GM21390 (cell line): Measurements from ENCODE around the gene SRCIN1.
A peak's percentile ranks its signal among the peaks of the same experiment; 100 is the strongest.

Experiments used
- ATAC-seq: cut with Tn5 transposase; IDR thresholded peaks from one replicate; pipeline ENCODE4 v1.9.1; 2021; ENCODE audit not compliant: unreplicated experiment

SRCIN1 gene

GRCh38 chr17:38566666-38567031 is 39.1 kb downstream of the SRCIN1 start:
- ATAC-seq: no peak

DNA sequence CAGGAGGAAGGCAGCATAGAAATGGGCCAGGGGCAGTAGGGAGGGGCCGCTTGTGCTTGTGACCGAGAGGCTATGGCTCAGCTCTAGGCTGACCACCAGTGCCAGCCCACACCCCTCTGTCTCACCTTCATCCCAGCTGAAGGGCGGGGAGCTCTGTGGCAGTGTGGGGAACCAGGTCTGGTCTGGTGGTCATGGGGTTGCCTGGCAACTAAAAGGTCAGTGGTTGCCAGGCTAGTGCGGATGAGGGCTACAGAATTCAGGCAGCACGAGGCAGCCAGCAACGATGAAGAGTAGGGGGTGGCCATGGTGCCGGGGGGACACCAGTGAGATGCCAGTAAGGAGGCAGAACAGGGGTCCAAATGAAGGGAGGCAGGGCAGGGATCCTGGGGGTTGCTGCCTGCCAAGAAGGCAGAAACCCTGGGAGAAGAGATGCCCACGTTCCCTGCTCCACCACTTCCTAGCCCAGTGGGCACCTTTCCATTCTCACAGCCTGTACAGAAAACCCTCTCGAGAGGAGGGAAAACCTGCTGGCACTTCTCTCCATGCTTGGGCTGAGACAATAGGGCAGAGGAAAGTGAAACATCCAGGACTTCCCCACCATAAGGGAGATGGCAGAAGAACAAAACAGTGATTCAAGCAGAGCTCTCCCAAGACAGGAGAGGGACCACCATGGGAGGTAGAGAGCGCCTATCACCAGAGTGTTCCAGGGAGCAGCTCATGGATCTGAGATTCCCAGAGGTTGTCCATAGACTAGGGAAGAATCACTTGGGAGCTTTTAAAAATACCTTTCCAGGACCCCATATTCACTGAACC is 39.7 kb downstream of the SRCIN1 start:
- no peak for ATAC-seq

GRCh38 chr17:38564869-38565268 is 40.9 kb downstream of the SRCIN1 start:
- no peak for ATAC-seq

DNA sequence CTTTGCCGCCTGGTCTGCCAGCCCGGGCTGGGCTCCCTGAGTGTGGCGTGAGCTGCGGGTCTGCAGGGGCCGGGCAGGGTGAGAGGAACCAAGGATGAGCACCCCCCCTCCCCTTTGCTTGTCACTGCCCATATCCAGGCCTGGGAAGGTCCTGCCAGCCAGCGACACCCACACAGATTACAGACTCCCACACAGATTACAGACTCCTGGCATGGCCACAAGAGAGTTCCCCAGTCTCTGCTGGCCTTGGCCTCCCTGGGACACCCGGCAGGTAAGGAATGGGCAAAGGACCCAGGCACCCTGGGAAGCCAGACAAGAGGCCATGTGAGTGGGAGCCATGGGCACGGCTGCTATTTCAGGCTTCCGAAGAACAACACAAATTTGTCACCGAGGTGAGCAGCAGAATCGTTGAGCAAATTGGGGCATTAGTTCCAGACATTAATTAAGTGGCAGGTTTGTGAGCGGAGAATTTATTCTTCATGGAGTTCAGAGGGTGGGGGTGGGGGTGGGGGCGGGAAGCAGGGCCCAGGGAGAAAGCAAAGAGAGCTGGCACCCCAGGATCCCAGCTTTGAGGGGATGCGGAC is 41.4 kb downstream of the SRCIN1 start:
- ATAC-seq: no peak

GRCh38 chr17:38563362-38564253 is 42.1 kb downstream of the SRCIN1 start:
- ATAC-seq: no peak

- ATAC-seq: no peak
Observed at GRCh38 chr17:38562903-38563302, 42.8 kb downstream of the SRCIN1 start.

- ATAC-seq: no peak
Observed at GRCh38 chr17:38562215-38562569, 43.6 kb downstream of the SRCIN1 start.

- no peak for ATAC-seq
Observed at GRCh38 chr17:38561416-38562214, 44.1 kb downstream of the SRCIN1 start.

GRCh38 chr17:38560503-38561318 is 45.0 kb downstream of the SRCIN1 start:
- no peak for ATAC-seq

- ATAC-seq: no peak
Observed at GRCh38 chr17:38559880-38560230, 45.9 kb downstream of the SRCIN1 start.

DNA sequence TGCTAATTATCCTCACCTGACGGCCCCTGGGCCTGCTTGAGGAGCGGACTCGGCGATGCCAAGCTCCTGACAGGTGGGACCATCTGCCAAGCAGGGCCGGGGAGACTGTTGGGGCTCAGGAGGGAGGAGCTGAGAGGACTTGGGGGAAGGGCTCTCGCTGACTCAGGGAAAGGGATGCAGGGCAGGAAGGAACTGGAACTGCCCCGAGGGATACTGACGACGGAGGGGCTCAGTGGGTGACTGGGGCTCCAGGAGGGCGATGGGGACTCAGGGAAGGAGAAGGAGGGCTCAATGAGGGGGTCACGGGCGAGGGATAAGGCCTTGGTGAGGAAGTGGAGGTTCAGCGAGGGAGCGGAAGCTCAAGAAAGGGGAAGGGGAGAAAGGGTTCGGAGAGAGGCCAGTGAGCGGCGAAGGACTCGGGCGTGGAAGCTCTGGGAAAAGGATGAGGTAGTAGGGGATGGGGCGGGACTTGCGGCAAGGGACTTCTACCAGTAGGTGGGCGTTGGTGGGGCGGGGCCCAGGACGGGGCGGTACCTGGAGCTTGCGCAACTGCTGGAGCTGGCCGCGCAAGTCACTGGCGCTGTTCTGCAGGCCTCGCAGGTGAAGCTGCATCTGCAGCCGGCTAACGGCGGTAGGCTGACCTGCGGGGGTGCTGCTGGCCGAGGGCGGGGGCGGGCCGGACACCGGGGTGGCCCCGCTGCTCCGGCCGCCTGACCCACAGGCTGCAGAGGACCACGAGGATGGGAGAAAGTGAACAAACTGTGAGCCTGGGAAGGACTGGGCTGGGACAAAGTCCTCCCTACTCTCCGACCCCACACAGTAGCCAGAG is 46.5 kb downstream of the SRCIN1 start:
- ATAC-seq: peak; percentile 68

DNA sequence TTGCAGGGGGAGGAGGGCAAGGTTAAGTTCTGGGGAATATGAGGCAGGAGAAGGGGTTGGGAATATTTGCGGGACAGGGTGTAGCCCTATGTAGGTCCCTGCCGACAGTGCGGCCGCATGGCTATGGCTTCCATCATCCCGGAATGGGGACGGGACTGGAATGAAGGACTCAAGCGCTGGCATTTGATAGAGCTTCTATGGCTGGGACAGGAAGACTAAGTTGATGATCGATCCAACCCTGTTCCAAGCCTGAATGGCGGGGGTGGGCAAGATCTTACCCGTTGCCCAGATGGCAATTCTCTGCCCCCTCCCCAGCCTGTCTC is 47.1 kb downstream of the SRCIN1 start:
- no peak for ATAC-seq

DNA sequence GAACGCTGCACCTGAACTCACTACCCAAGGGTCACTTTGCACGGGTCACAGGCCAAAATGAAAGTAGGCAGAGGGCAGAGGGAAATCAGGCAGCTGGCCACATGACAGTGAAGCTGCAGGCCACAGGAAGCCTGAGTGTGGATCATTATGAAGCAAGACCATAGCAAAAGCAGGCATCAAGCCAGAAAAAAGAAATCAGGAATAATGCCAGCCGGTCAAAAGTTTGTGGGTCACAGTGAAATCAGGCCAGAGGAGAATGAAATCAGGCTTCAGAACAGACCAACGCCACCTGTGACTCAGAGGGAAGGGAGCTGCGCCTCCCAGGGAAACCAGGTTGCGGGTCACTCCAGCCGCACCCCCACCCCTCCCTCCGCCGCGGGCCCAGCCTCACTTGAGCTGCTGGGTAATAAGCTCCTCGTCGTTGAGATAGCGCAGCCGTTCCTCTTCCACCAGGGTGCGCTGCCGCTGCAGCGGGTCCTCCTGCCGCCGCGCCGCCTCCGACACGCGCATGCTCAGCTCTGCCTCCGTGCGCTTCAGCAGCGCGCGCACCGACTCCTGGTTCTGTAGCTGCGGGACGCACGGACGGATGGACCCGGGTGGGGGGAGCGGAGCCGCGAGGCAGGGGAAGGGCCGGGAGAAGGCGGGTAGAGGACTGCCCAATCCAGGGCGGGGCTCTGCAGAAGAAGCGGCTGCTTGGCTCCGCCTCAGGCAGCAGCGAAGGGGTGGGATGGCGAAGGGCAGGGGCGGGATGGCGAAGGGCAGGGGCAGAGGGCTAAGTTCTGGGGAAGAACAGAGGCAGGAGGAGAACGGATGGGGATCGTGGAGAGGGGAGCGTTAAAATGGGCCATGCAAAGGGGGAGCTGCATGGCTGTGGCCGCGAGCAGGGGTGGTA is 47.7 kb downstream of the SRCIN1 start:
- no peak for ATAC-seq

- ATAC-seq: no peak
Observed at GRCh38 chr17:38557396-38557795, 48.4 kb downstream of the SRCIN1 start.

GRCh38 chr17:38556239-38556638 is 49.5 kb downstream of the SRCIN1 start:
- ATAC-seq: no peak

DNA sequence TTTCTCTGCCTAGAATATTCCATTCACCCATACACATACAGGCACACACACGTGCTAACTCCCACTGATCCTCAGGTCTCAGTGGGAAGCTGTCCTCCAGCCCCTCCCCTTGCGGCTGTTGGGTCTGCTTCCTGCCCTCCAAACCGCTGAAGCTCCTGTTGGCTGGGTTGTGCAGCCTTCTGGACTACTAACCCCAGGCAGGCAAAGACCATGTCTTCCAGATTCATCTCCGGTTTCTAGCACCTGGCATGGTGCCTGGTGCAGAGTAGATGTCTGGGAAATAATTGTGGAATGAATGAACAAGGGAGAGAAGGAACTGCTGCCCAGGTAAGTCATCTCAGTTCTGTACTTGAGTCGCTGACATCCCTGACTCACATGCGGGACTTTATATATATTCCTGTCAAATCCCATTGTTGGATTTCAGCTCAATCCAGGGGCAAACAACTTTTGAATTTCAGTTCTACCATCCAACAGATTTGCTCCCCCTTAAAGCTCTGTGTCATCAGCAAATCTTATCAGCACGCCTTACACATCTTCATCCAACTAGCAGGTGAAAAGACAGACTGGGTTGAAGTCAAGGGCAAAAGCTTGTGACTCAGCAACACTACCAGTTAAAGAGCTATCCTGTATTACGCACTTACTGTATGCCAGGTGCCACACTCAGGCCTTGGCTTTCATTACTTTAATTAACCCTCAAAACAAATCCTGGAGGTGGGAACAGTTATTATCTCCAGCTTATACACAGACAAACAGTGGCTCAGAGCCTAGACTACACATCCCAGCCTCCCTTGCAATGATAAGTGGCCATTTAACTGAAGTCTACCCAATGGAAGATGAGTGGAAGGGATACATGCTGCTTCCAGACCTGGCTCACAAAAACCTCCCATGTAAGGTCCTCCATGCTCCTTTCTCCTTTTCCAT is 51.1 kb downstream of the SRCIN1 start:
- no peak for ATAC-seq

DNA sequence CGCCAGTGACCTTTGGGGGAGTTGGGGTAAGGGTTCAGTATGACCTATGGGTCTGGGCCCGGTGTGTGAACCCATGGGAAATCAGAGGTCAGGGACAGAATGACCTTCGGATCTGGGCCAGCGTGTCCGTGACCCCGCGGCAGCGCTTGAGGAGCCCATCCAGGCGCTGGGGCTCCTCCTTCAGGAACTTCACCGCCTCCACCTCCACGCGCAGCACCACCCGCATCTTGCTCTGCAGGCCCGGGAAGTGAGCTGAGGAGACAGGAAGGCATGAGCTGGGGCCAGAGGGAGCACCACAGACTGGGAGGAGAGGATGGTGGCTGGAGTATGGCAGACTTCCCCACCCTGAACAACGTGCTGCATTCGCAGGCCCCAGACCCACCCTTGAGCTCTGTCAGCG is 53.4 kb downstream of the SRCIN1 start:
- ATAC-seq: no peak

GRCh38 chr17:38551121-38551520 is 54.6 kb downstream of the SRCIN1 start:
- ATAC-seq: no peak
